Cortex of kidney (tissue), 1 donor: ENCODE measurements around the gene CYP4A11.
"Not testable (repeated sequence)": the region's sequence is repeated elsewhere in the genome, so short reads cannot be mapped to it uniquely, and the experiment has no call there.

ENCODE experiments used
- DNase-seq: peaks from one replicate; lab custom pipeline; 2025; lab: John Stamatoyannopoulos, UW

CYP4A11 gene

GRCh38 chr1:46941135-46941694 lies at the start of gene CYP4A11:
CYP4A11 (minus strand) TSS chr1:46941476; CDS start chr1:46941433, 43 bp downstream.
- DNase-seq, result no peak

- not testable (repeated sequence) for DNase-seq
Observed at GRCh38 chr1:46990541-46990940, 49.3 kb upstream of the CYP4A11 start.

- DNase-seq, result no peak
Observed at GRCh38 chr1:46983830-46984586, 42.7 kb upstream of the CYP4A11 start.

- no peak for DNase-seq
Observed at GRCh38 chr1:46983166-46983829, 42.0 kb upstream of the CYP4A11 start.

- DNase-seq, result no peak
Observed at GRCh38 chr1:46969014-46969619, 27.8 kb upstream of the CYP4A11 start.

- not testable (repeated sequence) for DNase-seq
Observed at GRCh38 chr1:46962272-46962671, 21.0 kb upstream of the CYP4A11 start.

- no peak for DNase-seq
Observed at GRCh38 chr1:46961066-46961758, 19.9 kb upstream of the CYP4A11 start.

GRCh38 chr1:46960250-46960649 lies 19.0 kb upstream of the CYP4A11 start:
- DNase-seq, result no peak

GRCh38 chr1:46955116-46955515 lies 13.8 kb upstream of the CYP4A11 start:
- not testable (repeated sequence) for DNase-seq

GRCh38 chr1:46953847-46954246 lies 12.6 kb upstream of the CYP4A11 start:
- not testable (repeated sequence) for DNase-seq

GRCh38 chr1:46949417-46949666 lies 8.1 kb upstream of the CYP4A11 start:
- not testable (repeated sequence) for DNase-seq

- no peak for DNase-seq
Observed at GRCh38 chr1:46948629-46949416, 7.5 kb upstream of the CYP4A11 start.

GRCh38 chr1:46947706-46948105 lies 6.4 kb upstream of the CYP4A11 start:
- not testable (repeated sequence) for DNase-seq

GRCh38 chr1:46942086-46942485 lies 810 bp upstream of the CYP4A11 start:
- DNase-seq, result no peak

- DNase-seq, result no peak
Observed at GRCh38 chr1:46940307-46940706, 969 bp downstream of the CYP4A11 start.

GRCh38 chr1:46937270-46937669 lies 4.0 kb downstream of the CYP4A11 start:
- no peak for DNase-seq

- DNase-seq, result no peak
Observed at GRCh38 chr1:46936788-46937187, 4.5 kb downstream of the CYP4A11 start.

GRCh38 chr1:46934852-46935251 lies 6.4 kb downstream of the CYP4A11 start:
- not testable (repeated sequence) for DNase-seq

GRCh38 chr1:46932020-46932419 lies 9.3 kb downstream of the CYP4A11 start:
- not testable (repeated sequence) for DNase-seq

- DNase-seq, result no peak
Observed at GRCh38 chr1:46931151-46931550, 10.1 kb downstream of the CYP4A11 start.

- DNase-seq, result no peak
Observed at GRCh38 chr1:46927249-46927835, 13.9 kb downstream of the CYP4A11 start.
